Ammon's horn (tissue), 1 donor: ENCODE data around the gene COPRS.
A peak's percentile ranks its signal among the peaks of the same experiment; 100 is the strongest.

Experiments used
- DNase-seq: peaks from one replicate; pipeline ENCODE4 v3.0.0-alpha.2; 2016; ENCODE audit warnings: low spot score

Gene COPRS

GRCh38 chr17:31858642-31859486, at the start of gene COPRS:
Gene COPRS (minus strand): TSS chr17:31859244. CDS start chr17:31859199, 45 bp downstream.
- DNase-seq, result peak; percentile 94

- peak; percentile 9 for DNase-seq
Observed at GRCh38 chr17:31908386-31908785, 49.3 kb upstream of the COPRS start.

- peak; percentile 23 for DNase-seq
Observed at GRCh38 chr17:31907342-31907962, 48.4 kb upstream of the COPRS start.

GRCh38 chr17:31903401-31903800, 44.4 kb upstream of the COPRS start:
- DNase-seq, result no peak

- no peak for DNase-seq
Observed at GRCh38 chr17:31902693-31903092, 43.6 kb upstream of the COPRS start.

- no peak for DNase-seq
Observed at GRCh38 chr17:31900877-31901276, 41.8 kb upstream of the COPRS start.

GRCh38 chr17:31888124-31888523, 29.1 kb upstream of the COPRS start:
- DNase-seq, result peak; percentile 48

- DNase-seq, result no peak
Observed at GRCh38 chr17:31882571-31882970, 23.5 kb upstream of the COPRS start.

- DNase-seq, result no peak
Observed at GRCh38 chr17:31880311-31880710, 21.3 kb upstream of the COPRS start.

GRCh38 chr17:31878703-31879073, 19.6 kb upstream of the COPRS start:
- DNase-seq, result no peak

- no peak for DNase-seq
Observed at GRCh38 chr17:31877911-31878702, 19.1 kb upstream of the COPRS start.

GRCh38 chr17:31877341-31877740, 18.3 kb upstream of the COPRS start:
- no peak for DNase-seq

GRCh38 chr17:31875081-31875480, 16.0 kb upstream of the COPRS start:
- DNase-seq, result no peak

- DNase-seq, result no peak
Observed at GRCh38 chr17:31869797-31870568, 10.9 kb upstream of the COPRS start.

- no peak for DNase-seq
Observed at GRCh38 chr17:31869031-31869430, 10.0 kb upstream of the COPRS start.

GRCh38 chr17:31859487-31860008, 504 bp upstream of the COPRS start:
- DNase-seq, result no peak

- DNase-seq, result no peak
Observed at GRCh38 chr17:31857920-31858641, 963 bp downstream of the COPRS start.

GRCh38 chr17:31856750-31857149, 2.3 kb downstream of the COPRS start:
- DNase-seq, result no peak

GRCh38 chr17:31854672-31855071, 4.4 kb downstream of the COPRS start:
- no peak for DNase-seq

- no peak for DNase-seq
Observed at GRCh38 chr17:31853911-31854470, 5.1 kb downstream of the COPRS start.

GRCh38 chr17:31845291-31845690, 13.8 kb downstream of the COPRS start:
- no peak for DNase-seq
